Kidney epithelial cell (primary cell): Measurements from ENCODE around the gene VSTM2B. TPM values are rescaled to one million over a fixed set of nuclear protein-coding genes. Genes with fewer than 3 reads are reported as not detected.

Experiments used
- DNase-seq: peaks from one replicate; pipeline ENCODE4 v3.0.0-alpha.2; 2010; ENCODE audit warnings: low read depth
- H3K27me3 ChIP-seq: 2 replicates; pipeline ENCODE4 v1.6.0; 2011; ENCODE audit warnings: low read length; ENCODE audit not compliant: control insufficient read depth, insufficient read depth
- H3K36me3 ChIP-seq: 2 replicates; pipeline ENCODE4 v1.5.1; 2011; ENCODE audit warnings: low read length; ENCODE audit not compliant: control insufficient read depth, insufficient read depth
- H3K4me3 ChIP-seq: 2 replicates; pipeline ENCODE4 v1.5.1; 2011; ENCODE audit warnings: low read depth, mild to moderate bottlenecking, control low read depth, low read length
- CTCF ChIP-seq: IDR thresholded peaks from 2 replicates; pipeline ENCODE4 v1.5.1; 2011; ENCODE audit warnings: mild to moderate bottlenecking, moderate library complexity, low read length, control low read depth, inconsistent platforms; ENCODE audit not compliant: insufficient read depth, poor library complexity, severe bottlenecking
- total RNA-seq: library from RNA; depleted of rRNA; stranded (reverse); fragments of >200 nt; gene quantifications from 2 replicates; pipeline ENCODE4 v1.2.3, GENCODE V29; 2015

The VSTM2B gene
- total RNA-seq, 1 donor from 2014 or later, result not detected

- TF ChIP-seq CTCF, result no peak
- no peak for DNase-seq
- Histone ChIP-seq H3K36me3 (no peaks in the 10 kb centered on the region), H3K4me3 (no peak overlapping the region), H3K27me3 (no peaks in the 10 kb centered on the region)
These were observed 18.5 kb upstream of the VSTM2B start for GRCh38 chr19:29507081-29507860.

GRCh38 chr19:29508181-29508580, 17.6 kb upstream of the VSTM2B start:
- TF ChIP-seq CTCF, result no peak
- H3K27me3 ChIP-seq, result no peaks in the 10 kb centered on the region

GRCh38 chr19:29509456-29509855, 16.3 kb upstream of the VSTM2B start:
- no peak for DNase-seq
- Histone ChIP-seq H3K36me3 (no peaks in the 10 kb centered on the region), H3K27me3 (no peaks in the 10 kb centered on the region), H3K4me3 (no peak overlapping the region)
- TF ChIP-seq CTCF, result no peak

More at GRCh38 chr19:29508181-29508580, 17.6 kb upstream of the VSTM2B start:
- DNase-seq, result no peak
- H3K4me3 ChIP-seq, result no peak overlapping the region
- H3K36me3 ChIP-seq, result no peaks in the 10 kb centered on the region

GRCh38 chr19:29510701-29511265, 15.0 kb upstream of the VSTM2B start:
- H3K27me3 ChIP-seq, result no peaks in the 10 kb centered on the region
- no peak overlapping the region for H3K4me3 ChIP-seq
- no peak for TF ChIP-seq CTCF
- DNase-seq, result no peak
- H3K36me3 ChIP-seq, result no peaks in the 10 kb centered on the region

- no peak overlapping the region for H3K4me3 ChIP-seq
- no peak for DNase-seq
- no peak for TF ChIP-seq CTCF
- H3K36me3 ChIP-seq, result no peaks in the 10 kb centered on the region
- no peaks in the 10 kb centered on the region for H3K27me3 ChIP-seq
These were observed 14.0 kb upstream of the VSTM2B start for GRCh38 chr19:29511768-29512167.
